Uterus (tissue), 2 donors: ENCODE measurements around the gene MFSD12.

Source experiments
- POLR2A ChIP-seq, 2 donors: fragments of 450-650 bp; IDR thresholded peaks; one replicate each; pipeline ENCODE4 v1.6.1; 2016; ENCODE audit warnings: antibody characterized with exemption in 2 of 2, mild to moderate bottlenecking in 1 of 2, moderate library complexity in 1 of 2
- TF ChIP-seq, protein P1 (sequence below), 4 experiments: fragments of 200-600 bp in 2 of 4; fragments of 450-650 bp in 2 of 4; sonication (generic) in 2 of 4; IDR thresholded peaks; one replicate each; pipeline ENCODE4 v1.5.1; 2016 to 2019; ENCODE audit warnings: antibody characterized with exemption in 4 of 4, mild to moderate bottlenecking in 2 of 4, moderate library complexity in 1 of 4

DNA sequence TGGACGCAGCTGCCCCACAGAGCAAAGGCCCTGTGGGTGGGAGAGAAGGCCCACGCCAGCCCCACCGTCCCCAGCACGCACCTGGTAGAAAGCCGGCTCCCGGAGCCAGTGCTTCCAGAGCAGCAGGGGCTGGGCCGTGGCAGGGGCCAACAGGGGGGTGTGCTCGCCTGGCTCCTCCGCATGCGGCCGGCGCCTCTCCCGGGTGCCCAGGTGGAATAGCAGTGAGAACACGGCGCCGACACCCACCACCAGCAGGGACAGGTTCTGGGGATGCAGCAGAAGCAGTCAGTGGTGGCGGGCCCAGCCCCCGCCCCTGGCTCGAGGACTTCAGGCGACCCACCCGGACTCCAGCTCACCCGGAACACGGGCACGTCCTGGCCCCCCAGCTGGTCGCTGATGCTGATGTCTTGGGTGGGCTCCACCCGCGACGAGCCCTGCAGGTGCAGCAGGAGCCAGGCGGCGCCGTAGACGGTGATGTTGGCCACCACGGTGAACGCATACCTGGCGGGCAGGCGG, 9.6 kb downstream of the MFSD12 start:
- TF ChIP-seq, protein P1, sequence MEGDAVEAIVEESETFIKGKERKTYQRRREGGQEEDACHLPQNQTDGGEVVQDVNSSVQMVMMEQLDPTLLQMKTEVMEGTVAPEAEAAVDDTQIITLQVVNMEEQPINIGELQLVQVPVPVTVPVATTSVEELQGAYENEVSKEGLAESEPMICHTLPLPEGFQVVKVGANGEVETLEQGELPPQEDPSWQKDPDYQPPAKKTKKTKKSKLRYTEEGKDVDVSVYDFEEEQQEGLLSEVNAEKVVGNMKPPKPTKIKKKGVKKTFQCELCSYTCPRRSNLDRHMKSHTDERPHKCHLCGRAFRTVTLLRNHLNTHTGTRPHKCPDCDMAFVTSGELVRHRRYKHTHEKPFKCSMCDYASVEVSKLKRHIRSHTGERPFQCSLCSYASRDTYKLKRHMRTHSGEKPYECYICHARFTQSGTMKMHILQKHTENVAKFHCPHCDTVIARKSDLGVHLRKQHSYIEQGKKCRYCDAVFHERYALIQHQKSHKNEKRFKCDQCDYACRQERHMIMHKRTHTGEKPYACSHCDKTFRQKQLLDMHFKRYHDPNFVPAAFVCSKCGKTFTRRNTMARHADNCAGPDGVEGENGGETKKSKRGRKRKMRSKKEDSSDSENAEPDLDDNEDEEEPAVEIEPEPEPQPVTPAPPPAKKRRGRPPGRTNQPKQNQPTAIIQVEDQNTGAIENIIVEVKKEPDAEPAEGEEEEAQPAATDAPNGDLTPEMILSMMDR (IDR thresholded peaks at IDR 0.05): no peak
- TF ChIP-seq POLR2A (IDR thresholded peaks at IDR 0.05): no peak
